ENCODE data around the gene SAT2. TPM values are rescaled to one million over a fixed set of nuclear protein-coding genes. Genes with fewer than 3 reads are reported as not detected.

SAT2 gene
- polyA plus RNA-seq, 2 donors: 54.0 to 61.2 TPM

DNA sequence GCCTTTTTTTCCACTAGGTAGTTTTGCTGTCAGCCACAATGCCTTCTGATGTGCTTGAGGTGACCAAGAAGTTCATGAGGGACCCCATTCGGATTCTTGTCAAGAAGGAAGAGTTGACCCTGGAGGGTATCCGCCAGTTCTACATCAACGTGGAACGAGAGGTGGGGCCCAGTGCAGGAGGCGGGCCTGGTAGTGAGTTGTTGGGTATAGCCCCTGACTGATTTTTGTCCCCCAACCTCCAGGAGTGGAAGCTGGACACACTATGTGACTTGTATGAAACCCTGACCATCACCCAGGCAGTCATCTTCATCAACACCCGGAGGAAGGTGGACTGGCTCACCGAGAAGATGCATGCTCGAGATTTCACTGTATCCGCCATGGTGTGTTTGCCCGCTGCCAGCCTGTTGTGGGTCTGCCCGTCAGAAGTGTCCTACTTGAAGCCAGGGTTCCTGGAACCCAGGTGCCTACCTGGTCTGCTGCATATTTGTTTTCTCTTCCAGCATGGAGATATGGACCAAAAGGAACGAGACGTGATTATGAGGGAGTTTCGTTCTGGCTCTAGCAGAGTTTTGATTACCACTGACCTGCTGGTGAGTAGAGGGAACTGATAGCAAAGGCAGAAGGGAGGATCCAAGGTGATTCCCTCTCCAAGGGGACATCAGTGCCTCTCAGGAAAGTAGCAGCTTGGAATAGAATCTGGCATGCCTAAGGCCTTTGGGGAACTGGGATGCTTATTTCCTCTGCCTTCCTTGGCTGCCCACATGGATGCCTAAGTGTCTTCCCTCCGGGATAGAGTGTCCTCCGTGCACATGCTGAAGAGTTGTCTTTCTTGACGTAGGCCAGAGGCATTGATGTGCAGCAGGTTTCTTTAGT lies 50.1 kb downstream of the SAT2 start:
- Histone ChIP-seq H3K4me1 (ENCODE audit: control insufficient read depth in 2 of 2, insufficient read depth in 2 of 2, low read length in 1 of 2) (peaks cover 0 to 32% of the 10 kb centered on the region in 2 donors), H3K9me3 (ENCODE audit: control insufficient read depth in 2 of 2, insufficient read depth in 1 of 2, low read depth in 1 of 2, low read length in 1 of 2) (no peaks in the 10 kb centered on the region), H3K27me3 (ENCODE audit: control insufficient read depth in 1 of 2, insufficient read depth in 2 of 2, low read length in 2 of 2) (no peaks in the 10 kb centered on the region), H3K4me3 (ENCODE audit: low read depth in 1 of 2, low read length in 2 of 2) (no peak overlapping the region), H3K36me3 (ENCODE audit: control insufficient read depth in 2 of 2, insufficient read depth in 2 of 2, low read length in 1 of 2) (peaks cover 24 to 42% of the 10 kb centered on the region in 2 donors), H3K27ac (ENCODE audit: low read depth in 2 of 2, low read length in 1 of 2) (peak overlapping the region; percentile 2 to 50)
- 71 to 75% methylated on average over 17 of the region's 17 CpGs for WGBS, 2 donors

- Histone ChIP-seq H3K27me3 (ENCODE audit: control insufficient read depth in 1 of 2, insufficient read depth in 2 of 2, low read length in 2 of 2) (no peaks in the 10 kb centered on the region), H3K4me3 (ENCODE audit: low read depth in 1 of 2, low read length in 2 of 2) (no peak overlapping the region), H3K36me3 (ENCODE audit: control insufficient read depth in 2 of 2, insufficient read depth in 2 of 2, low read length in 1 of 2) (peaks cover 24 to 42% of the 10 kb centered on the region in 2 donors), H3K4me1 (ENCODE audit: control insufficient read depth in 2 of 2, insufficient read depth in 2 of 2, low read length in 1 of 2) (peaks cover 0 to 26% of the 10 kb centered on the region in 2 donors), H3K9me3 (ENCODE audit: control insufficient read depth in 2 of 2, insufficient read depth in 1 of 2, low read depth in 1 of 2, low read length in 1 of 2) (no peaks in the 10 kb centered on the region), H3K27ac (ENCODE audit: low read depth in 2 of 2, low read length in 1 of 2) (peak overlapping the region in 1 of 2 donors; percentile 61)
- WGBS, 2 donors: 78 to 81% methylated on average over 14 of the region's 14 CpGs
Observed at GRCh38 chr17:7576432-7576937, 51.1 kb downstream of the SAT2 start.

Other genes starting within 250 kb of the SAT2 start
- gene TNK1, start 246.7 kb downstream of the SAT2 start, polyA plus RNA-seq: 1 to 10 TPM; 6.1 to 9.3 TPM
- gene PLSCR3, start 233.3 kb downstream of the SAT2 start, polyA plus RNA-seq: 10 to 100 TPM; 24.7 to 31.0 TPM
- gene TMEM256, start 223.7 kb downstream of the SAT2 start, polyA plus RNA-seq: 100 to 1,000 TPM; 105 to 158 TPM
- 1 to 10 TPM; 4.2 to 5.5 TPM for gene NLGN2, start 220.0 kb downstream of the SAT2 start, polyA plus RNA-seq
- gene SPEM1, start 207.5 kb downstream of the SAT2 start, polyA plus RNA-seq: not detected
- not detected for gene SPEM2, start 202.2 kb downstream of the SAT2 start, polyA plus RNA-seq
- not detected for gene SPEM3, start 199.0 kb downstream of the SAT2 start, polyA plus RNA-seq
- gene TMEM102, start 192.4 kb downstream of the SAT2 start, polyA plus RNA-seq: 1 to 10 TPM; 6.8 to 9.8 TPM
- 10 to 100 TPM in 1 of 2 donors, 1 to 10 TPM in 1; 5.6 to 16.5 TPM for gene FGF11, start 188.3 kb downstream of the SAT2 start, polyA plus RNA-seq
- gene CHRNB1, start 182.8 kb downstream of the SAT2 start, polyA plus RNA-seq: 1 to 10 TPM; 7.0 to 7.4 TPM
- 10 to 100 TPM; 15.5 to 19.1 TPM for gene ZBTB4, start 148.2 kb downstream of the SAT2 start, polyA plus RNA-seq
- under 1 TPM in 1 of 2 donors, not detected in 1; 0.01 TPM for gene SLC35G6, start 146.4 kb downstream of the SAT2 start, polyA plus RNA-seq
- 10 to 100 TPM; 33.8 to 56.6 TPM for gene POLR2A, start 143.5 kb downstream of the SAT2 start, polyA plus RNA-seq
- 10 to 100 TPM in 1 of 2 donors, 1 to 10 TPM in 1; 8.0 to 13.0 TPM for gene TNFSF12, start 78.8 kb downstream of the SAT2 start, polyA plus RNA-seq
- gene TNFSF13, start 69.1 kb downstream of the SAT2 start, polyA plus RNA-seq: 1 to 10 TPM; 5.4 to 5.6 TPM
- 10 to 100 TPM; 21.6 to 33.6 TPM for gene SENP3, start 65.9 kb downstream of the SAT2 start, polyA plus RNA-seq
- gene CD68, start 48.2 kb downstream of the SAT2 start, polyA plus RNA-seq: 10 to 100 TPM; 30.5 to 62.4 TPM
- 10 to 100 TPM; 56.9 to 60.0 TPM for gene MPDU1, start 44.0 kb downstream of the SAT2 start, polyA plus RNA-seq
- gene SOX15, start 37.7 kb downstream of the SAT2 start, polyA plus RNA-seq: 10 to 100 TPM; 73.3 to 94.3 TPM
- 10 to 100 TPM; 14.7 to 19.0 TPM for gene FXR2, start 12.9 kb downstream of the SAT2 start, polyA plus RNA-seq
- gene SHBG, start 2.3 kb upstream of the SAT2 start, polyA plus RNA-seq: under 1 TPM in 1 of 2 donors, not detected in 1; 0.14 TPM
- under 1 TPM; 0.24 to 0.51 TPM for gene ATP1B2, start 23.1 kb upstream of the SAT2 start, polyA plus RNA-seq
- 10 to 100 TPM; 20.5 to 22.3 TPM for gene TP53, start 59.7 kb upstream of the SAT2 start, polyA plus RNA-seq
- 10 to 100 TPM in 1 of 2 donors, 1 to 10 TPM in 1; 5.5 to 13.3 TPM for gene WRAP53, start 60.7 kb upstream of the SAT2 start, polyA plus RNA-seq
- 1 to 10 TPM in 1 of 2 donors, under 1 TPM in 1; 0.67 to 1.3 TPM for gene EFNB3, start 77.4 kb upstream of the SAT2 start, polyA plus RNA-seq
- under 1 TPM; 0.06 to 0.10 TPM for gene DNAH2, start 89.9 kb upstream of the SAT2 start, polyA plus RNA-seq
- 1 to 10 TPM; 5.2 to 9.0 TPM for gene KDM6B, start 206.4 kb upstream of the SAT2 start, polyA plus RNA-seq
- gene TMEM88, start 227.2 kb upstream of the SAT2 start, polyA plus RNA-seq: 1 to 10 TPM; 8.7 to 9.7 TPM
- 100 to 1,000 TPM; 108 to 122 TPM for gene NAA38, start 229.7 kb upstream of the SAT2 start, polyA plus RNA-seq
- 1 to 10 TPM; 4.7 to 6.3 TPM for gene CYB5D1, start 230.2 kb upstream of the SAT2 start, polyA plus RNA-seq

Data from esophagus (tissue), 2 donors.